HG03521 (cell line): ENCODE data around the gene KTN1.

ENCODE experiments used
- ATAC-seq: cut with Tn5 transposase; IDR thresholded peaks from one replicate; pipeline ENCODE4 v1.9.1; 2021; ENCODE audit warnings: mild to moderate bottlenecking, moderate library complexity; ENCODE audit not compliant: unreplicated experiment

Gene KTN1

DNA sequence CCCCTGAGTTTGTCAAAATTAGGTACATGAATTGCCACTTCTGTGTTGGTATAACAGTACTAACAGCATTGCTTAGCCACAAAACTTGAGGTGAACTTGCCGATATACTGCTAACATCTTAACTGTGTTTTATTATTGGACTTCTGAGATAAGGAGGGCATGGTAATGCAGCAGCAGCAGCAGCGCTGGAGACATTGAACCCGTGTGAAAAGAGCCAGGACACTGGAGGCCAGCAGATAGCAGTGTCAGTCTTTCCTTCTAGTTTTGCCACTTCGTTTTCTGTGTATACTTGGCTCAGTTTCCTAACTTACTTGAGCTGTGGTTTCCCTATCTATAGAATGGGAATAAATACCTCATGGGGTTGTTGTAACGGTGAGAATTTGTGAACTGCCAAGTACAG, 82.7 kb downstream of the KTN1 start:
- no peak for ATAC-seq

DNA sequence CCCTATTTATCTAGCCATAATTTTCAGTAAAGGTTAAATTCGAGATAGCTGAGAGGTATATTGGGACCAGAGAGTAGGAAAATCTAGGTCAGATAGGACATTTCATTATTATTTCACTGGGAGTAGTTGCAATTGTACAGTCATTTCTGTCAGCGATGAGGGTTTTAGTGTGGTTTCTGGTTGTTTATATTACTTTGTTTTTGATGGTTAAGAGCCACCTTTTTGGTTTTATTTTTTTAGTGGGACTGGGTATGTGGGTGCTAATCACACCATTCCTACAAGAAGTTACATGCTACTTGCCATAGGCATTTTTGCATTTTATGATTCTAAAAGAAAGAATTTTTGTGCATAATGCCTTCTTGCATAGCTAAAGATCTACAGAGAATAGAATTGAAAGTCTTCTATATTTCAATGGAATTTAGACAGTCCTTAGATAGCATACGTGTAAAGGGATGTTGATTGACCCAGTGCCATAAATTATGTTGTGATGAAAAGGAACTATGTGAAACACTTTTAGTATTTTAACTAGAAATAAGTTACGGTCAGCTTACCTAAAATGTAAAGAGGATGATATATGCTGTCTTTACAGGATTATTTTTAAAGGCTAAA, 85.2 kb downstream of the KTN1 start:
- no peak for ATAC-seq

DNA sequence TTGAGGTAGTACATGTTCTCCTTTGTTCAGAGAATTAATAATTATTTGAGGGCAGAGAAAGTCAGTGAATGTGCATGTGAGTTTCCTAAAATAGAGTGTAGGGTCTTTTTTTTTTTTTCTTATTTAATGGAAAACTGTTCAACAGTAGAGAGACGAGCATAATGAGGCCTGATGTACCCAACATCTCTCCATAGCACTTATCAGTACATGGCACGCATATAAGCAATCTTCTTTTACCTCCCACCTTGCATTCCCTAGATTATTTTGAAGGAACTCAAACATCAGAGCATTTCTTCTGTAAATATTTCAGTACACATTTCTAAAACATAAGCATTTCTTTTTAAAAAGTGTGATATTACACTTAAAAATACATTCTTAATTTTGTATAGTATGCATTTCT, 87.8 kb downstream of the KTN1 start:
- no peak for ATAC-seq

DNA sequence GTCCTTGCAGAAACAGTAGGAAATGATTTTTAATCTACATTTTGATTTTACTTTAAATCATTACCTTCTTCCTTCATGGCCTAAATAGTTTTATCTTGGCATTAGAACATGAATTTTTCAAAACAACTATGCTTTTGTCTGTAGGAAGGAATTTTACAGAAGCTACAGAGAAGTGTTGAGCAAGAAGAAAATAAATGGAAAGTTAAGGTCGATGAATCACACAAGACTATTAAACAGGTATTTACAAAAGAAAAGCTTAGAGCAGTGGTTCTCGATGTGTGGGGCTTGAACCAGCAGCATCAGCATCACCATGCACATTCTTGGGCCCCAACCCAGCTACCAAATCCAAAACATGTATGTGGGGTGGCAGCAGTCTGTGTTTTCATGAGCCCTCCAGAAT, 91.6 kb downstream of the KTN1 start:
- ATAC-seq: no peak

DNA sequence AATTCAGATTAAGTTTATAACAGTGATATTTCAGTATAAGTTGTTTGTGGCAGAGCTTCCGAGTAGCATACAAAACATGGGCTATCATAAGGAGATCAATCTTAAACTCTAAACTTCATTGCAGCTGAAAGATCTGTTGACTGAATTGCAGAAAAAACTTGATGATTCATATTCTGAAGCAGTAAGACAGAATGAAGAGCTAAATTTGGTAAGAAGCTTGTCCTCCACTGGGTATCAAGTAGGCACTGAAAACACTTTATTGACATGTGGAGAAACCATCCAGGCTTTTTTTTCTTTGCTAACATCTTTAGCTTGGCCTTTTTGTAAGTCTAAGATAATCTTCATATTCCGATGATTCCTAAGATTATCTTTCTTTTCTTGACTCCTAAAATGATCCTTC, 93.0 kb downstream of the KTN1 start:
- no peak for ATAC-seq

DNA sequence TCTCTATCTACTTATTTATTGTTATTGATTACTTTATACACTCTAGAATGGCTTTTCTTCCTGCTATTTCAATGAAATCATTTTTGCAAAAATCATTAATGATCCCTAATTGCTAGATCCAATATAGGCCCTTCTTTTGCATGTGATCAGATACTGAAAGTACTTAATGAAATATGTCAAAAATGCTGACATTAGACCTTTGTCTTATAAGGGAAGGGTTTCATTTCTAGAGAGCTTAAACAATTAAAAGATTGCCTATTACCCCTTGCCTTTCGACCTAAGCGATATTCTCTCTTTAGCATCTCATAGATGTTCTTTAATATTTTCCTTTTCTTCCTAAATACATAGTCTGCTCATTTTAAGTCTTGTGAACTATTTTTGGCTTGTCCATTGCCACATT, 101.1 kb downstream of the KTN1 start:
- no peak for ATAC-seq

DNA sequence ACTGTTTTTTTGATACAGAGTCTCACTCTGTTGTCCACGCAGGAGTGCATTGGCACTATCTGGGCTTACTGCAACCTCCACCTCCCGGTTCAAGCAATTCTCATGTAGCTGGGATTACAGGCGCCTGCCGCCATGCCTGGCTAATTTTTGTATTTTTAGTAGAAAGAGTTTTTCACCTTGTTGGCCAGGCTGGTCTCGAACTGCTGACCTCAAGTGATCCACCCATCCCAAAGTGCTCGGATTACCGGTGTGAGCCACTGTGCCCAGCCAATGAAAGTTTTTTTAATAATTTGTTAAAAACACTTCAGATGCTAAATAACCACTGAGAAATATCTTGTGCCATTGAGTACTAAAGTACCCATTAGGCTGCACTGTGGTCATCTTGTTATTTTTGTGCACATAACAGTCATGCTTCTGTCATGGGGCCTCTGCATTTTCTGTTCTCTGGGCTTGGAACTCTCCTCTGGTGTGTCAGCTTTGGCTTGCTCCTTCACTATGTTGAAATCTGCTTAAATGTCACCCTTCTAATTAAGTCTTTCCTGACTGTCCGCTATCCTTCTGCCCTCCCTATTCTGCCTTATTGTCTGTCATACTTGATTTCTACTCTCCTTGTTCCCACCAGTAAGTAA, 105.1 kb downstream of the KTN1 start:
- ATAC-seq: no peak

DNA sequence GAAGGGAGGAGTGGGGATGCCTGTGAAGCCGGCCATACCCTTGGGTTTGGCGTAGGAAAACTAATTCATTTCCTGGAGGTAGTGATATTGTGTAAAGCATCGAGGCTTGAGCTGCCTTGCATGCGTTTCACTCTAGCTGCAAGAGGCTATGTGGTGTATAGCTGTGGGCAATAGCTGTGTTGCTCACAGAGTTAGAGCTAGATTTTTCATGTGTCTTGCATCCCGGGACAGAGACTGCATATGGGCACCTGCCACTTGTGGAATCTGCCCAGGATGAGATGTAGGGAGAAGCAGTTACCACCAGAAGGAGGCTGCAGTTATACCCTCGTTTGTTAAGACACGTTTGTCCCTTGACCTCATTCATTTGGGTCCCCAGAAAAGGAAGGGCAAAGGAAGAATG, 106.7 kb downstream of the KTN1 start:
- ATAC-seq: no peak

DNA sequence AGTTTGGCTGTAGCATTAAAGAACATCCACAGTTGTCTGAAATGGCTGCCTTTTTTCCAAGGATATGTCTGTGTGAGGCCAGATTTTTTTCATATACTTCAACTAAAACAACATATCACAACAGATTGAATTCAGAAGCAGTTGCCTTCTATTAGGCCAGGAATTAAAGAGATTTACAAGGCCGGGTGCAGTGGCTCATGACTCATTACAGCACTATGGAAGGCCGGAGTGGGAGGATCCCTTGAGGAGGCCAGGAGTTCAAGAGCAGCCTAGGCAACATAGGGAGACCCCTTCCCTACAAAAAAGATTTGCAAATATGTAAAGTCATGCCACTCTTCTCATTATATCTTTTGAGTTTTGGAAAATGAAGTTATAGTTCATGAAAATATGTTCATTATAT, 108.6 kb downstream of the KTN1 start:
- ATAC-seq: no peak

DNA sequence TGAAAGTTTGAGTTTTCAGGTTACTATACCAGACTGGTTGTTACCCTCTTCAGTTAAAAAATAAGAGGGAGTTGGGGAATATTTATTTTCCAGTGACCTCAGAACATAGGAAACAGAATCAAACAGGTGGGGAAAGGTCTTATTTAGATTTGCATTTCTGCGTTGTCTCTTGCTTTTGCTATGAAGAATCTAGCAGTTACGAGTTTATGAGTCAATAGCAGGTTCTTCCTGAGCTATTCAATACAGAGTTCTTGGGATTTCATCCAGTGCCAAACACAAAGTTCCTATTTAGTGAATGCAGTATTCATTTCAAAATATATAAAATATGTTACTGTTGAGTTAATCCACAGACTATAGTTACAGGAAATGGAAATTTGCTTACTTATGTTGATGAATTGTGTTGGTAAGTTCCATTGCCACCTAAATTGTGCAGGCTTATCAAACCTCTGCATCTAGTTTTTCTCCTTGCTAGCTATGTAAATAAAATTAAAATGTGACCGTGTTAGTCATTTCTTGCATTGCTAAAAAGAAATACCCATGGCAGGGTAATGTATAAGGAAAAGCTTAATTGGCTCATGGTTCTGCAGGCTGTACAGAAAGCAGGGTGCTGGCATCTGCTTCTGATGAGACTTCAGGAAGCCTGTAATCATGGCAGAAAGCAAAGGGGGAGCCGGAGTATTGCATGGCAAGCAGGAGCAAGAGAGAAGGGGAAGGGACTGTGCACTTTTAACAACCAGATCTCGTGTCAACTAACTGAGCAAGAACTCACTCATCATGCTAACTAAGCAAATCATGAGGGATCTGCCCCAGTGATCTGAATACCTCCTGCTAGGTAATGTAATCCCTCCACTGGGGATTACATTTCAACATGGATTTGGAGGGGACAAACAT, 110.2 kb downstream of the KTN1 start:
- ATAC-seq: no peak

DNA sequence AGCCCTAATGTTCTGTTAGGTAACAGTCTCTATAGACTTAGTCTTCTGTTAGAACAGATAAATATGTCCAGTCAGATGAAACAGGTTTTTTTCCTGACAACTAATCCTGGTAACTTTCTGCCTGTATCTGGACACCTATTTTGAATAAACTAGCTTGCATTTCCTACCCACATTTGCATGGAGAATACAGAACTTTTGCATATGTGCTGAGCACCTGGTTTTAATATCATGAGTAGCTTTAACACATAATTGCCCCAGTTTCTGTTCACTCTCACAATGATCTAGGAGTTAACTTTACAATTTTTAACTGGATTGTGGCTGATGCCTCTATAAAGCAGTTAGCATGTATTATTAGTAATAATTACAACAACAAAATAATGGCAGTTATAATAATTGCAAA, 111.7 kb downstream of the KTN1 start:
- ATAC-seq: no peak

DNA sequence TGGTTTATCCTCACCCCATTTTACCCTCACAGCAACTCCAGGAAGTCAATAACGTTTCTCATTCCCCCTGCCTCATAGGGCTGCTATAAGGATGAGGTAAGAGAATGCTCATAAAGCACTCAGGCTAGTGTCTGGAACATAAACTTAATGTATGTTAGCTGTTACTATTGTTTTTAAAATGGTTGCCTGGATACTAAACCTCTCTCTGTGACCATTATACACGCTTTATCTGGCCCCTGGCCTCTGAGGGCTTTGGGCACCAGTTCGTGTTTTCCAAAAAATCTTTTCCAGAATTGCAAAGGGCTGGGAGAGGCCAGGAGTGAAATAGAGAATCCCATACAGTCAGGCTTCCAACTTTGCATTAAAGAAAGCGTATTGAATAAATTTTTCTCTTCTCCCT, 113.9 kb downstream of the KTN1 start:
- no peak for ATAC-seq

DNA sequence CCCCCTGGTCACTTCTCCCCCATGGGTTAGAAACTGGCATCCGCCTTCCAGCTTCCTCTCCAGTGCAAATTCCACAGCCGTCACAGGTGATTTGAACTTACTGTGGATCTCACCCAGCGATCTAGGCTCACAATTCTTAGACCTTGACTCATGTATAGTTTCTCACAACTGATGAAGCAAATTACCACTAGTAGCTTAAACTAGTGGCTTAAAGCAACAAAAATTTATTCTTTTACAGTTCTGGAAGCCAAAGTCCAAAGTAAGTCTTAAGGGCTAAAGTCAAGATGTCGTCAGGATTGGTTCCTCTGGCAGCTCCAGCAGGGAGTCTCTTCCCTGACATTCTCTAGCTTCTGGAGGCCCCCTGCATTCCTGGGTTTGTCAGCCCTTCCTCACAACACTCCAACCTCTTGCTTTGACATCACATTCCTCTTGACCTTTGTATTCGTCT, 117.4 kb downstream of the KTN1 start:
- no peak for ATAC-seq

DNA sequence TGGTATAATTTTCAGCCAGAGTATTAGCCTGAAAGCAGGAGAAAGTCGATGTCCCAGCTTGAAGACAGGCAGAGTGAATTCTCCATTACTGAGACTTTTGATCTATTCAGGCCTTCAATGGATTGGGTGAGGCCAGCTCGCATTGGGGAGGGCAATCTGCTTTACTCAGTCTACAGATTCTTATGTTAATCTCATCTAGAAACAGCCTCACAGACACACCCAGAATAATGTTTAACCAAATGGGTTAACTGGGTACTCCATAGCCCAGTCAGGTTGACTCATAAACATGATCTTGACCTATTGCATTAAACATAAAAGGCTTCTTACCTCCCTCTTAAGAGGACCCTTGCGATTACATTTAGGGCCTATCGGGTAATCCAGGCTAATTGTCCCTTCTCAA, 118.0 kb downstream of the KTN1 start:
- no peak for ATAC-seq

DNA sequence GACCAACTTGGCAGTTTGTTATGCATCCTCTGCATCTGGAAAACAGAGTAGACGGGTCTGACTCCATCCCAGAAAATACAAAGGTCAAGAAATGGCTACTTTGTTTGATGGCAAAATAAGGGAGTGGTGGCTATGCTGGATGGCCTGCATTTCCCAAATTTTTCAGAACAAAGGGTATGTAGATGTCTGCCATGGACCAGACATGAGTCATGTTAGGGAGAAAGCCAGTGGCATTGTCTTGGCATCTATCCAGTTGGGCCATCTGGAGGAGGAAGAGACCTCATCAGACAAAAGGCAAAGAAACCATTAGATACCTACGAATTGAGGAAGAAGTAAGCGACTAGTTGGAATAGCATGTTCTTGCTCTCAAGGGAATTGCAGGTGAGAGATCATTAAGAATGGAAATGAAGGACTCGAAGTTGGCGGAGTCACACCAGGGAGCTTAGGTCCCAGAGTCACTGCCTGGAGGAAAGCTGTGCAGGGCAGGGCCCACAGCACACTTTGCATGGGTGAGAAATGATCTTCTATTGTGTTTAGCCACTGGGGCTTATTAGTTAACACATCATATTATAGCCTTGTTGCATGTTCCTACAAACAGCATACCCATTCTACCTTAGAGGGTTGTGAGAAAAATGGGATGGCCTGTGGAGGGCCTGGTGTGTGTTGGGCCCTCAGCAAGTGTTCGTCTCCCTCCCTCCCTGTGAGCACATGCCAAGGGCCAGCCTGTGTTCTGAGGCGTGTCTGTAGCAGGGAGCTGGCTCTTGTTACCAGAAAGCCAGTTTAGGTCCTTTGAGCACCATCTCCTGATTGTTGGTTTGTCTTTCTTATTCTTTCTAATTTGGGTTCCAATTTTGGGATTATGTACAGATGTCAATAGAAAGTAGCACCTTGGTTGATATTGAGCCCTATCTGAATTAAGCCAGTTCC, 119.4 kb downstream of the KTN1 start:
- ATAC-seq: no peak

DNA sequence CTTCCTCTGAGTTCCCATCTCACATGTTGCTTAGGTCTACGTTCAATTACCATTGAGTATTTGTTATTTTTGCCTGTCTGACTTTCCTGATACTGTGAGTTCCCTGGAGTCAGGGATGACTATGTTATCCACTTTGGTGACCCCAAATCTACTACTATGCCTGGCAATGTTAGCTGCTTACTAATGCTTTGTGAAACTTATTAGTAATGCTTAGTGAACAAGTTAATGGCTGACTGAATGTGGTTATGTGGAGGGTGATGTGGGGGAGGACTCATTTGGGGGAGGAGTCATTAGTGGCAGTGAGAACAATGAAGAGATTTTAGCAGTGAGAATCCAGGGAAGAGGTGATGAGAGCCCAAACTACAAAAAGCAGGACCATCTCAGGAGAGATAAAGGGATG, 121.6 kb downstream of the KTN1 start:
- ATAC-seq: peak; percentile 97

DNA sequence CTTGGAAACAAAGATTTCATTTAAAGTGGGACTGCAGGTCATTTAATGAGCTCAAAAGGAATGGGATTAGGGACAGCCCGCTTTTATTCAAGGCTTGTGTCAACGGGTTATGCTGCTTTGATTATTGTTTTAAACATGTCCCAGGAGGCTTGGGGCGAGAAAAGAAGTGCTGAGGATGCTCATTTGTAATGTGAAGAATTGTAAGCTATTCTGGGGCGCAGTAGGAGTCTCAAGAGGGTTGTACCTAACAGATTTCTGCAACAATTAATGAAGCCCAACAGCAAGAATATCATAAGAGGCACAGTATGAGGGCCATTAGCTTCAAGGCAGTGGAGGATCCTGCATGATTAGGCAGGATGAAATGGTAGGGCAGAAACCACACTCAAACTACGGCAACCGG, 122.5 kb downstream of the KTN1 start:
- no peak for ATAC-seq

DNA sequence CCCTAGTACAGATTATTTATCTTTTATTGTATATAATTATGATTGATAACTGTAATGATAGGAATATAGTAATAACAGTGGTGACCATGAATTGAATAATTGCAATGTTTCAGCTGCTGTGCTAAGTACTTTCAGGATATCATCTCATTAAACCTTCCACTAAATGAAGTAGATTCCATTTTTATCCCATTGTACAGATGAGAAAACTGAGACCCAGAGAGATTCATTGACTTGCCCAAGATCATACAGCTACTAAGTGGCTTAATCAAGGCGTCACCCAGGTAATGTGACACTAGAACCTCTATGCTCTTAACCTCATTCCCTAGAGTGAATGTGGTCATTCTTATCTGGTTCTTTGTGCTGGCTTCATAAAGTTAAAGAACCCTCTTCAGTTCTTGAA, 124.6 kb downstream of the KTN1 start:
- no peak for ATAC-seq

DNA sequence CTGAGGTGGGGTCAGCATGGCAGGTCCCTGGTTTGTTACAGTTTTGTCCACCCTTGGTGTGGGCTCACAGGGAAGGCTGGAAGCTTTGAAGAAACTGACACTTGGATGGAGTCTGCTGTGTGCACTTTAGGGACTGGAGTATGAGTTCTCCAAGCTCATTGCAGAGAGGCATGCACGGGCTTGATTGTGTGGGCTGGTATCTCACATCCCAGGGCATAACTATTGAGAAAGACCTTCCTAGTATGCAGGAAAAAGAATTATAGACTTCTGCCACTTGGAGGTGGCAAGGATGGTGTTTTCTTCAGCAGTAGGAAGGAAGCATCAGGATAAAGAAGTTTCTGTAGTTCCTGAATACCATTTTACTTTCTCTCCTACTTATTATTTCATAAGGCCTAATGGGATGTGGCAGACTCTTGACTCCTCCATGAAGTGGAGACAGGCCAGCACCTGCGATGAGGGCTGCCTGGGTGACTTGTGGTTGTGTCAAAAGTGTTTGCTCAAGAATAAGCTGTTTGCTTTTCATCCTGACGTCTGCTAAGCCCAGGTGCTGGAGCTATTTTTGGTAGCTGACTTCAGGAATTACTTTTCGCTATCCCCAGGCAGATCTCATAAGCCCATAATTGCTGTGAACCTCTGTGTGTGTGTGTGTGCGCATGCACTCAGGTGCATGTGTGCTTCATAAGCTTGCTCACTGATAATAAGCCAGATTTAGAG, 125.8 kb downstream of the KTN1 start:
- no peak for ATAC-seq

DNA sequence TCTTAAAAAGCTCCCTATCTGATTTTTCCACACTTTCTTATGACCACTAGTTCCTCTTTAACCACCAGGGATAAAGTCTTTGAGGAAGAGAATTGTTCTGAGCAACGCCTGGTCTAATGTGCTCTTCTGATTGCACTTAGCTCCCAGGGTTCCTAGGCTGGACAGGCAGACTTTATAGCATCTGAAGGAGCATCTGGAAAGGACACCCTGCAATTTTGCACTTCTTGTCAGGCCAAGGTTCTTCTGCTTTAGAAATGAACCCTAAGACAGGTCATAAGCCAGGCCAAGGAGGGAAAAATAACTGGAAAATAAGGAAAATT, 126.3 kb downstream of the KTN1 start:
- no peak for ATAC-seq

DNA sequence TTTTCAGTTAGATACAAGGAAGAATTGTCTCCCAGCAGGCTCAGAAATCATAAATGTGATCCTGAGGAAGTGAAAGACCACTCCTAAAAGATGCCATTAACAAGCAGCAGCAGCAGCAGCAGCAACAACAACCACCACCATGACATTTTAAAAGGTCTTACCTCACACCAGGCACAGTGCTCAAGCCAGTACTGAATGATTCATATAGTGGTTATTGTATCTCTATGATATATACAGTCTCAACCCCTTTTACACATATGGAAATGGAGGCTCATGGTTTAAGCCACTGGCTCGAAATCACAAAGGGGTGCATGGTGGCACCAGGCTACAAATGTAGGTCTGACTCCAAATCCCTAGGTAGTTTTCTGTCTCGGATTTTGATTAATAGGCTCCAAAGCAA, 126.9 kb downstream of the KTN1 start:
- ATAC-seq: no peak
